Parathyroid adenoma (tissue), 2 donors: ENCODE data around the gene ARL6IP5.

Experiments
- H2AFZ ChIP-seq: fragments of 300-600 bp; sonication (generic); one replicate; pipeline ENCODE4 v1.7.0; 2017; ENCODE audit warnings: antibody characterized with exemption, mild to moderate bottlenecking
- H3K27ac ChIP-seq: fragments of 300-600 bp; sonication (generic); one replicate; pipeline ENCODE4 v1.7.0; 2017
- H3K27me3 ChIP-seq: fragments of 300-600 bp; sonication (generic); one replicate; pipeline ENCODE4 v1.7.0; 2017; ENCODE audit warnings: low read length; ENCODE audit not compliant: control insufficient read depth, insufficient read depth
- H3K36me3 ChIP-seq: fragments of 300-600 bp; sonication (generic); one replicate; pipeline ENCODE4 v1.7.0; 2017; ENCODE audit warnings: low read length; ENCODE audit not compliant: control insufficient read depth, insufficient read depth
- H3K4me1 ChIP-seq: fragments of 300-600 bp; sonication (generic); one replicate; pipeline ENCODE4 v1.7.0; 2017; ENCODE audit warnings: control low read depth
- H3K4me2 ChIP-seq: fragments of 300-600 bp; sonication (generic); one replicate; pipeline ENCODE4 v1.7.0; 2017; ENCODE audit warnings: low read length
- H3K4me3 ChIP-seq: fragments of 300-600 bp; sonication (generic); one replicate; pipeline ENCODE4 v1.7.0; 2017; ENCODE audit warnings: low read depth, low read length
- H3K79me2 ChIP-seq: fragments of 300-600 bp; sonication (generic); one replicate; pipeline ENCODE4 v1.7.0; 2017; ENCODE audit warnings: control low read depth
- H3K9ac ChIP-seq: fragments of 300-600 bp; sonication (generic); one replicate; pipeline ENCODE4 v1.7.0; 2017; ENCODE audit warnings: mild to moderate bottlenecking
- H3K9me3 ChIP-seq: fragments of 300-600 bp; sonication (generic); one replicate; pipeline ENCODE4 v1.7.0; 2017; ENCODE audit warnings: low read length; ENCODE audit not compliant: control insufficient read depth
- CTCF ChIP-seq: fragments of 300-600 bp; sonication (generic); IDR thresholded peaks from one replicate; pipeline ENCODE4 v1.7.0; 2017; ENCODE audit warnings: antibody characterized with exemption, mild to moderate bottlenecking
- donor health status: primary hyperparathyroidism.

ARL6IP5 gene

DNA sequence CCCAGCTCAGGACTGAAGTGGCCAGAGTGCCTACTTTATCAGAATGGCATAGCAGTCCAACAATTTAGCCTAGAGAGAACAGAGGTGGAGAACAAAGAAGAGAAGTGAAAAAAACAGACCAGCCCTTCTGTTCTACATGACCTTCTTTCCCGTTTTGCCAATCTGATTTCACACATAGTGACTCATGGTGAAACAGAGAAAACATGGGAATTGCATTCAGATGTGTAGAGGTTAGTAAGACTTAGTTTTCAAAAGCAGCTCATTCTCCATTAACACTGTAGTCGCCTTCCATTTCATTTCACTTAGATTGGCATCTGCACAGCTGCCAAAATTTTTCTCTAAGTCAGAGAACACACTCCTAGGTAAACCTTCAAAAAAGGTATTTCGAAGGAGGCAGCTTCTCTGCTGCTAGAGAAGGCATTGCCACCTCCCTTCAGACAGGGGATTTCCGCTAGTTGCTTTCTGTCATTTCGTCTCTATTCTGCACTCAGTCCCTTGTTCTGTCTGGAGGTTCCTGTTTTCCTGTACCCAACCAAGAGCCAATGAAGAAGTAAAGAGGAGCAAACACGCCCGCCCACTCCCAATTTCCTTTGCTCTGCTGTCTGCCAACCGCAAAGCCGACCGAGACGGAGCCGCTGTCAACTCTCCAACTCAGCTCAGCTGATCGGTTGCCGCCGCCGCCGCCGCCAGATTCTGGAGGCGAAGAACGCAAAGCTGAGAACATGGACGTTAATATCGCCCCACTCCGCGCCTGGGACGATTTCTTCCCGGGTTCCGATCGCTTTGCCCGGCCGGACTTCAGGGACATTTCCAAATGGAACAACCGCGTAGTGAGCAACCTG lies at the start of gene ARL6IP5:
TSS of gene ARL6IP5 (plus strand) at position 612 of the 842 bp plus-strand sequence. CDS start at position 723, 111 bp downstream.
- Histone ChIP-seq H3K9me3 (no peaks in the 10 kb centered on the region), H3K27me3 (no peaks in the 10 kb centered on the region), H3K79me2 (peaks cover 26% of the 10 kb centered on the region), H3K9ac (peak within 1 kb of the TSS; percentile 71), H3K27ac (peak within 1 kb of the TSS; percentile 91), H3K36me3 (no peaks in the 10 kb centered on the region), H2AFZ (peak within 1 kb of the TSS; percentile 85), H3K4me2 (peak within 1 kb of the TSS; percentile 81), H3K4me3 (peak within 1 kb of the TSS; percentile 95), H3K4me1 (peaks cover 31% of the 10 kb centered on the region)
- no peak for TF ChIP-seq CTCF

GRCh38 chr3:69044608-69045007 lies 40.1 kb upstream of the ARL6IP5 start:
- Histone ChIP-seq H3K27me3 (no peaks in the 10 kb centered on the region), H3K4me2 (no peak overlapping the region), H3K9me3 (no peaks in the 10 kb centered on the region), H3K27ac (no peak overlapping the region), H3K36me3 (no peaks in the 10 kb centered on the region), H3K79me2 (peaks cover 7% of the 10 kb centered on the region), H3K9ac (no peak overlapping the region), H3K4me1 (no peaks in the 10 kb centered on the region), H2AFZ (no peak overlapping the region), H3K4me3 (no peak overlapping the region)
- no peak for TF ChIP-seq CTCF

DNA sequence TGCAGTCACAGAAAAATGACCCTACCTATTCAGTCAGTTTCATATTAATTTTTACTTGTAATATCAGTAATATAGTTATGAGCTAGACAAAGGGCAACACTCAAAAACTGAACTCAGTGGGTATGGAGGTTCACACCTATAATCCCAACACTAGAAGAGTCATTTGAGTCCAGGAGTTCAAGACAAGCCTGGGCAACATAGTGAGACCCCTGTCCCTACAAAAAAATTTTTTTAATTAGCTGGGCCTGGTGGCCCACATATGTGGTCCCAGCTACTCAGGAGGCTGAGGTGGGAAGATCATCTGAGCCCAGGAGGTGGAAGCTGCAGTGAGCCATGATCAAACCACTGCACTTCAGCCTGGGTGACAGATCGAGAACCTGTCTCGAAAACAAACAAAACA lies 35.7 kb upstream of the ARL6IP5 start:
- Histone ChIP-seq H3K9me3 (no peaks in the 10 kb centered on the region), H3K36me3 (no peaks in the 10 kb centered on the region), H3K4me1 (no peaks in the 10 kb centered on the region), H3K4me2 (no peak overlapping the region), H3K27me3 (no peaks in the 10 kb centered on the region), H3K9ac (no peak overlapping the region), H2AFZ (no peak overlapping the region), H3K79me2 (peaks cover 19% of the 10 kb centered on the region), H3K27ac (no peak overlapping the region), H3K4me3 (no peak overlapping the region)
- no peak for TF ChIP-seq CTCF

DNA sequence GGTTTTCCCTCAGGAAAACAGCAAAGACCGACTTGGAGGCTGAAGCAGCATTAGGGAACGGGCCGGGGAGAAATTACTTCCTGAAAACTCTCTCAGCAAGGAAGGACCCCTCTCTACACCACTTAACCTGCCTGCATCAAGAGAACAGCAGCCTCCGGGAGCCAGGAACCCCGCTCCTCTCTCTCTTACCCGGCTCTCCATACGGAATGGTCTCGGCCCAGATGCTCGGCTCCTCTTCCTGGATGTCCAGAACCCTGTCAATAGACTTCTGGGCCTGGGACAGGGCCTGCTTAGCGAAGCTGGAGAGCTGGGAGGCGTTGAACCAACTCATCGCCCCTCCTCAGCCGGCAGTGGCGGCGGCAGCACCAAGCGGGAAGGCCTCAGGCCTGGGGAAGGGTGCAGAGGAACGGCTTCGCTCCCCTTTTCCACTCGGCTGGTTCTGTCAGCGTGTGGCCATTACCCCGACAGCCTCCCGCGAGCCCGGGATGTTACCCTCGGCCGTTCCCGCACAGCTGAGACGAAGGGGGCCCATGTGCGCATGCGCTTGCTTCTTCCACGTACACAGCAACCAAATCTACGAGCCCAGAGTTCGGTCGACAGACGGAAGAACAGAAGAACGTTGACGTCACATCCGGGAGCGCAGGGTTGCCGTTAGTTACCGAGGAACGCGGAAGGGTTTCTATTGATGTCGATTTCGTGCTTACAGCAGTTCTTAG lies 32.8 kb upstream of the ARL6IP5 start, which contains the start of gene TMF1:
TSS of gene TMF1 (minus strand) at position 578 of the 716 bp plus-strand sequence. CDS start at position 331, 247 bp downstream.
- no peaks in the 10 kb centered on the region for H3K27me3 ChIP-seq
- no peaks in the 10 kb centered on the region for H3K9me3 ChIP-seq
- peak within 1 kb of the TSS; percentile 86 for H3K27ac ChIP-seq
- peak within 1 kb of the TSS; percentile 74 for H3K4me2 ChIP-seq
- H2AFZ ChIP-seq = peak within 1 kb of the TSS; percentile 78
- peaks cover 19% of the 10 kb centered on the region for H3K79me2 ChIP-seq
- peak within 1 kb of the TSS; percentile 77 for H3K4me3 ChIP-seq
- no peak for TF ChIP-seq CTCF
- H3K9ac ChIP-seq = peak within 1 kb of the TSS; percentile 59
- no peaks in the 10 kb centered on the region for H3K36me3 ChIP-seq
- no peaks in the 10 kb centered on the region for H3K4me1 ChIP-seq
